ENCODE measurements around the gene OTOP2.

Gene OTOP2

DNA sequence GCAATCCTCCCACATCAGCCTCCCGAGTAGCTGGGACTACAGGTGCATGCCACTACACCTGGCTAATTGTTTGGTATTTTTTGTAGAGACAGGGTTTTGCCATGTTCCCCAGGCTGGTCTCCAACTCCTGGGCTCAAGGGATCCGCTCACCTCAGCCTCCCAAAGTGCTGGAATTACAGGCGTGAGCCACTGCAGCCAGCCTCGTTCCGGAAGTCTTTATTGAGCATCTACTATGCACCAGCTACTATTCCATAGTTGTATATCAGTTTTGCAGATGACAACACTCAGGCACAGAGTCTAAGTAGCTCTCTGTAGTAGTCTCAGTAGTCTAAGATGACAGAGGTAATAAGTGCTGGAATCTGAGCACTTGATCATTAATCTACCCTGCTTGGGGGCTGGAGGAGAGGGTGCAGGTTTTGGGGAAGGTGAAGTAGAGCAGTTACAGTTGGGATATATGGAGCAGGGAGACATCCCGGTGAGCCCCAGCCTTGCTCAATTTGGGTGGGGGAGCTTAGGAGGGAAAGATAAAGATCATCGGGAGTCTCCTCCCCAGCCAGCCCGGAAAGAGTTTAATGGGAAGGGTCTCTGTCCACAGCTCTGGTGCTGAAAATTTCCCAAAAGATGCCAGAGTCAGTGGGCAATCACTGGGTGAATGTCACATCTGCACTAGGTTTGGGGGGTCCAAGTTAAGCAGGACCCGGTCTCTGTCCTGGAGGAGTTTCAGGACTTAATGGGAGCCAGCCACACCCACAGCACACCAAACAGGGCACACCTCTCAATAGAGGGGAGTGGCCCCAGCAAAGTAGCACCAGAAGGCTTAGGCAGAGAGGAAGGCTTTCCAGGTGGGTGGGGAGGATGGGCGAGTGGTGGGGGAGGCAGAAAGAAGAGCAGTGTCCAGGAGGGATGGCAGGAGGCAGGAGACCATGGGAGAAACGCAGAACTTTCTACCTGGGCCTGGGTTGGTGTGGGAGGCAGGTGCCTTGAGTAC is 13.3 kb downstream of the OTOP2 start:
- TF ChIP-seq, protein P1, sequence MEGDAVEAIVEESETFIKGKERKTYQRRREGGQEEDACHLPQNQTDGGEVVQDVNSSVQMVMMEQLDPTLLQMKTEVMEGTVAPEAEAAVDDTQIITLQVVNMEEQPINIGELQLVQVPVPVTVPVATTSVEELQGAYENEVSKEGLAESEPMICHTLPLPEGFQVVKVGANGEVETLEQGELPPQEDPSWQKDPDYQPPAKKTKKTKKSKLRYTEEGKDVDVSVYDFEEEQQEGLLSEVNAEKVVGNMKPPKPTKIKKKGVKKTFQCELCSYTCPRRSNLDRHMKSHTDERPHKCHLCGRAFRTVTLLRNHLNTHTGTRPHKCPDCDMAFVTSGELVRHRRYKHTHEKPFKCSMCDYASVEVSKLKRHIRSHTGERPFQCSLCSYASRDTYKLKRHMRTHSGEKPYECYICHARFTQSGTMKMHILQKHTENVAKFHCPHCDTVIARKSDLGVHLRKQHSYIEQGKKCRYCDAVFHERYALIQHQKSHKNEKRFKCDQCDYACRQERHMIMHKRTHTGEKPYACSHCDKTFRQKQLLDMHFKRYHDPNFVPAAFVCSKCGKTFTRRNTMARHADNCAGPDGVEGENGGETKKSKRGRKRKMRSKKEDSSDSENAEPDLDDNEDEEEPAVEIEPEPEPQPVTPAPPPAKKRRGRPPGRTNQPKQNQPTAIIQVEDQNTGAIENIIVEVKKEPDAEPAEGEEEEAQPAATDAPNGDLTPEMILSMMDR (IDR thresholded peaks at IDR 0.05; ENCODE audit: unreplicated experiment in 3 of 3), result no peak
- H3K9me3 Mint-ChIP-seq, result no peaks in the 10 kb centered on the region
- no peaks in the 10 kb centered on the region for H3K4me1 Mint-ChIP-seq
- no peak overlapping the region for H3K4me3 Mint-ChIP-seq
- peaks cover 95% of the 10 kb centered on the region for H3K27me3 Mint-ChIP-seq (ENCODE audit: low read depth)
- H3K27ac Mint-ChIP-seq, result no peak overlapping the region
- H3K36me3 Mint-ChIP-seq (ENCODE audit: low read depth), result no peaks in the 10 kb centered on the region

DNA sequence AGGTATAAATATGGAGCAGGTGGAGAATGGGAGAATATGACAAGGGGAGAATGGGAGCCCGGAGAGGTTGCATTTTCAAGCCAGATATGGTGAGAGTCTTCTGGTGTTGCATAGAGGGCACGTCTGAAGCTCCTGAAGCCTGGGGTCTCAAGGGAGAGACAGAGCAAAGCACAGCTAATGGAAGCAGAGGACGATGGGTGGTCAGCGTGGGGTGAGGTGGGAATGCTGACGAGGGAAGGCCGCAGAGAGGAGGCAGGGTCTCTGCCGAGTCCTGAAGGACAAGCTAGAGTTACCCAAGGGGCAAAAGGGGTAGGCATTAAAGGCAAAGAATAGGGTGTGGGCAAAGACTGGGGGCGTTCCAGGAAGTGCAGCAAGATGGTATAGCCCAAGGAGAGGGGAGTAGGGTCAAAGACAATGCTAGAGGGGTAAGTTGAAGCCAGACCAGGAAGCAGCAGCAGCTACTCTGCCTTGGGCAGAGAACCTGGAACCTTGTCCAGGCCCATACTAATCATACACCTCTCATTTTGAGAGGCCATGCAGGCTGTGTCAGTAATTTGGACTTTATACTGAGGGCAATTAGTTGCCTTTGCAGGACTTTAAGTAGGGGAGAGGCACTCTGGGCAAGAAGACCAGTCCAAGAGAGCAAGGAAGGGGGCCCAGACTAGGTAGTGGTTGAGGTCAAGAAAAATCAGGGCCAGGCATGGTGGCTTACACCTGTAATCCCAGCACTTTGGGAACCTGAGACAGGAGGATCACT is 14.3 kb downstream of the OTOP2 start:
- Mint-ChIP-seq H3K36me3 (ENCODE audit: low read depth) (no peaks in the 10 kb centered on the region), H3K4me1 (no peaks in the 10 kb centered on the region), H3K4me3 (no peak overlapping the region), H3K27ac (no peak overlapping the region), H3K9me3 (no peaks in the 10 kb centered on the region), H3K27me3 (ENCODE audit: low read depth) (peaks cover 95% of the 10 kb centered on the region)
- TF ChIP-seq, protein P1 (IDR thresholded peaks at IDR 0.05; ENCODE audit: unreplicated experiment in 3 of 3), result no peak

DNA sequence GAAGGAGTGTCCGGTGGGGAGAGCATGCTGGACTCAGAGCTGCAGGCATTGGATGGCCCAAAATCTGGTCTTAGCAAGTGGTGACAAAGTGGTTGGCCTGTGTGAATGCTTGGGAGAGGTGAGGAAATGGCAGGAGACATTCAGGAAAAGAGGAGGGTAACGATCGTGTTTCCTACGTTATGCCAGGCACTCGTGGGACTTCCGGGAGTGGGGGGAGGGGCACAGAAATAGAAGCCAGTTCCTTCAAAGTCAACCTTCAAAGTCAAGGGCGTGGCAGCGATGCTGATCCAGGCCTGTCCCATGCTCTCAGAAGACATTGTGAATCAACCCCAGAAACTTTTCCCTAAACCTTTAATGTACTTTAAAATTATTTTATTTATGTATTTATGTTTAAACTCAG is 15.5 kb downstream of the OTOP2 start:
- Mint-ChIP-seq H3K27me3 (ENCODE audit: low read depth) (peaks cover 95% of the 10 kb centered on the region), H3K36me3 (ENCODE audit: low read depth) (no peaks in the 10 kb centered on the region), H3K9me3 (no peaks in the 10 kb centered on the region), H3K4me1 (no peaks in the 10 kb centered on the region), H3K27ac (no peak overlapping the region), H3K4me3 (no peak overlapping the region)
- TF ChIP-seq, protein P1 (IDR thresholded peaks at IDR 0.05; ENCODE audit: unreplicated experiment in 3 of 3), result no peak

DNA sequence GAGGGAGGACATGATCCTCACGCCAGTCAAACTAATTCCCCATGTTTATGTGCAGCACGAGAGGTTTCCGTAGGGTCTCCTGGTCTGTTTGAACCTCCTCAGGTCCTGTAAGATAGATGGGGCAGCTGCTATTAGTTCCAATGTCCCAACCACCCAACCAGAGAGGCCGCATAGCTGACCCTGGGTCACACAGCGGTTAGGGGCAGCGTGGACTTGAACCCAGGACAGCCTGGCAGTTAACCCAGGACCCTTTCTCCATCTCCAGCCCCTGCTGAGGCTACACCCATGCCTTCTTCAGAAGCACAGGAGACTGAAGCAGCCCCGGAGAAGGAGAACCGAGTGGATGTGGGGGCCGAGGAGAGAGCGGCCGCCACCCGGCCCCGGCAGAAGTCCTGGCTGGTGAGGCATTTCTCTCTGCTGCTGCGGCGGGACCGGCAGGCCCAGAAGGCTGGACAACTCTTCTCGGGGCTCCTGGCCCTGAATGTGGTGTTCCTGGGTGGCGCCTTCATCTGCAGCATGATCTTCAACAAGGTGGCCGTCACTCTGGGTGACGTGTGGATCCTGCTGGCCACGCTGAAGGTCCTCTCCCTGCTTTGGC is 17.2 kb downstream of the OTOP2 start:
- Mint-ChIP-seq H3K4me1 (no peaks in the 10 kb centered on the region), H3K27me3 (ENCODE audit: low read depth) (peaks cover 96% of the 10 kb centered on the region), H3K27ac (no peak overlapping the region), H3K36me3 (ENCODE audit: low read depth) (no peaks in the 10 kb centered on the region), H3K9me3 (no peaks in the 10 kb centered on the region), H3K4me3 (no peak overlapping the region)
- TF ChIP-seq, protein P1 (IDR thresholded peaks at IDR 0.05; ENCODE audit: unreplicated experiment in 3 of 3), result no peak

DNA sequence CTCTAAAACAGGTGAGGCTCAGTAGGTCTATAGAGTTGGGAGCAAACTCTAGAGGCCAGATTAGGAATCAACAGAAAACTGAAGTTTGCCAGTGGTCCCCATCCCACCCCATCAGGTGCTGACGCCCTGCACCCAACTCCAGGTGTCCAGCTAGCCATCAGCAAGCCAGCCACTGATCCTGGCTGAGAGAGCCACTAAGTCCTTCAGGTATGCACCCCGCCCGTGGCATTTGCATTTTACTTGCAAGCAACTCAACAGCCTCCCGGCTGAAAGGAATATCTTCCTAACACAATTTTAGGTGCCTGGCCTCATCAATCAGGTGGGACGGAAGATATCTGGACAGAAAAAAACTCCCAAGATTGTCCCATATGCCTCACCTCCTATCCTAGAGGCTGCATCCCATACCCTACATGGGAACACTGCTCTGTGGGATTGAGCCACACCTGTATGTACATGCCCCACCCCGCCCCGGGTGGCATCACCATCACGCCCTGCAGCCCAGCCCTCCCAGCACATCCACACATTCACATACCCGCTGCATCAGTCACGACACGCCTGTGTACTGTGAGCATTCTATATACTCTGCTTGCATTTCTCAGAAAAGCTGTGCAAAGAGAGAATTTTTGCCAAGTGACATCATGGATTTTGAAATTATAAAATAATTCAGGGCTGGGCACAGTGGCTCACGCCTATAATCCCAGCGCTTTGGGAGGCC is 19.9 kb downstream of the OTOP2 start:
- no peaks in the 10 kb centered on the region for H3K4me1 Mint-ChIP-seq
- no peak overlapping the region for H3K27ac Mint-ChIP-seq
- H3K9me3 Mint-ChIP-seq, result no peaks in the 10 kb centered on the region
- H3K36me3 Mint-ChIP-seq (ENCODE audit: low read depth), result no peaks in the 10 kb centered on the region
- TF ChIP-seq, protein P1 (IDR thresholded peaks at IDR 0.05; ENCODE audit: unreplicated experiment in 3 of 3), result no peak
- peaks cover 80% of the 10 kb centered on the region for H3K27me3 Mint-ChIP-seq (ENCODE audit: low read depth)
- H3K4me3 Mint-ChIP-seq, result no peak overlapping the region
